Measurements from ENCODE around the gene CAVIN1.
A peak's percentile ranks its signal among the peaks of the same experiment; 100 is the strongest.
"Not testable (repeated sequence)": the region's sequence is repeated elsewhere in the genome, so short reads cannot be mapped to it uniquely, and the experiment has no call there.

The CAVIN1 gene

GRCh38 chr17:42389899-42390298 lies 33.2 kb downstream of the CAVIN1 start:
- H3K9me3 ChIP-seq (ENCODE audit: low read length), result no peaks in the 10 kb centered on the region

GRCh38 chr17:42389135-42389417 lies 34.0 kb downstream of the CAVIN1 start:
- Histone ChIP-seq H2AFZ (ENCODE audit: low read depth, low read length) (no peak overlapping the region), H3K4me1 (ENCODE audit: insufficient read depth, low read length) (peaks cover 16% of the 10 kb centered on the region), H3K9me3 (ENCODE audit: low read length) (no peaks in the 10 kb centered on the region), H3K4me3 (ENCODE audit: low read length) (peak overlapping the region; percentile 31), H3K36me3 (ENCODE audit: insufficient read depth, low read length) (no peaks in the 10 kb centered on the region), H3K27me3 (ENCODE audit: insufficient read depth, low read length) (no peaks in the 10 kb centered on the region)

More at GRCh38 chr17:42389899-42390298, 33.2 kb downstream of the CAVIN1 start:
- H3K27me3 ChIP-seq (ENCODE audit: insufficient read depth, low read length), result no peaks in the 10 kb centered on the region
- H3K36me3 ChIP-seq (ENCODE audit: insufficient read depth, low read length), result no peaks in the 10 kb centered on the region
- peaks cover 16% of the 10 kb centered on the region for H3K4me1 ChIP-seq (ENCODE audit: insufficient read depth, low read length)
- H2AFZ ChIP-seq (ENCODE audit: low read depth, low read length), result no peak overlapping the region
- H3K4me3 ChIP-seq (ENCODE audit: low read length), result no peak overlapping the region

- Histone ChIP-seq H3K36me3 (ENCODE audit: insufficient read depth, low read length) (peaks cover 3% of the 10 kb centered on the region), H3K4me1 (ENCODE audit: insufficient read depth, low read length) (peaks cover 16% of the 10 kb centered on the region), H3K4me3 (ENCODE audit: low read length) (peak within 1 kb of the TSS; percentile 97), H3K9me3 (ENCODE audit: low read length) (no peaks in the 10 kb centered on the region), H3K27me3 (ENCODE audit: insufficient read depth, low read length) (no peaks in the 10 kb centered on the region), H2AFZ (ENCODE audit: low read depth, low read length) (no peak within 1 kb of the TSS)
These were observed 34.5 kb downstream of the CAVIN1 start, which contains the start of gene STAT3 for GRCh38 chr17:42388381-42389134. Gene STAT3, minus strand, starts transcription at chr17:42388442. Its CDS starts 39,926 bp downstream, at chr17:42348516.

GRCh38 chr17:42387661-42388380 lies 35.2 kb downstream of the CAVIN1 start:
- Histone ChIP-seq H3K4me1 (ENCODE audit: insufficient read depth, low read length) (peaks cover 16% of the 10 kb centered on the region), H3K27me3 (ENCODE audit: insufficient read depth, low read length) (no peaks in the 10 kb centered on the region), H2AFZ (ENCODE audit: low read depth, low read length) (no peak overlapping the region), H3K9me3 (ENCODE audit: low read length) (no peaks in the 10 kb centered on the region), H3K4me3 (ENCODE audit: low read length) (peak overlapping the region; percentile 97), H3K36me3 (ENCODE audit: insufficient read depth, low read length) (peaks cover 7% of the 10 kb centered on the region)

- Histone ChIP-seq H3K9me3 (ENCODE audit: low read length) (no peaks in the 10 kb centered on the region), H3K4me1 (ENCODE audit: insufficient read depth, low read length) (peaks cover 16% of the 10 kb centered on the region), H2AFZ (ENCODE audit: low read depth, low read length) (no peak overlapping the region), H3K36me3 (ENCODE audit: insufficient read depth, low read length) (peaks cover 7% of the 10 kb centered on the region), H3K4me3 (ENCODE audit: low read length) (peak overlapping the region; percentile 97), H3K27me3 (ENCODE audit: insufficient read depth, low read length) (no peaks in the 10 kb centered on the region)
These were observed 36.0 kb downstream of the CAVIN1 start for GRCh38 chr17:42386777-42387657.

GRCh38 chr17:42381898-42382297 lies 41.2 kb downstream of the CAVIN1 start:
- no peaks in the 10 kb centered on the region for H3K9me3 ChIP-seq (ENCODE audit: low read length)
- H3K4me3 ChIP-seq (ENCODE audit: low read length), result no peak overlapping the region
- peaks cover 20% of the 10 kb centered on the region for H3K36me3 ChIP-seq (ENCODE audit: insufficient read depth, low read length)
- no peaks in the 10 kb centered on the region for H3K27me3 ChIP-seq (ENCODE audit: insufficient read depth, low read length)
- H3K4me1 ChIP-seq (ENCODE audit: insufficient read depth, low read length), result peaks cover 22% of the 10 kb centered on the region
- H2AFZ ChIP-seq (ENCODE audit: low read depth, low read length), result no peak overlapping the region

- peaks cover 20% of the 10 kb centered on the region for H3K36me3 ChIP-seq (ENCODE audit: insufficient read depth, low read length)
- H3K4me1 ChIP-seq (ENCODE audit: insufficient read depth, low read length), result peaks cover 16% of the 10 kb centered on the region
- no peak overlapping the region for H3K4me3 ChIP-seq (ENCODE audit: low read length)
- no peak overlapping the region for H2AFZ ChIP-seq (ENCODE audit: low read depth, low read length)
- no peaks in the 10 kb centered on the region for H3K27me3 ChIP-seq (ENCODE audit: insufficient read depth, low read length)
- no peaks in the 10 kb centered on the region for H3K9me3 ChIP-seq (ENCODE audit: low read length)
These were observed 42.1 kb downstream of the CAVIN1 start for GRCh38 chr17:42380935-42381334.

- H3K27me3 ChIP-seq (ENCODE audit: insufficient read depth, low read length), result no peaks in the 10 kb centered on the region
- H3K9me3 ChIP-seq (ENCODE audit: low read length), result no peaks in the 10 kb centered on the region
- H2AFZ ChIP-seq (ENCODE audit: low read depth, low read length), result no peak overlapping the region
- H3K4me3 ChIP-seq (ENCODE audit: low read length), result no peak overlapping the region
- peaks cover 25% of the 10 kb centered on the region for H3K36me3 ChIP-seq (ENCODE audit: insufficient read depth, low read length)
- H3K4me1 ChIP-seq (ENCODE audit: insufficient read depth, low read length), result peaks cover 16% of the 10 kb centered on the region
These were observed 44.0 kb downstream of the CAVIN1 start for GRCh38 chr17:42378959-42379594.

- Histone ChIP-seq H3K27me3 (ENCODE audit: insufficient read depth, low read length) (no peaks in the 10 kb centered on the region), H2AFZ (ENCODE audit: low read depth, low read length) (no peak overlapping the region), H3K4me1 (ENCODE audit: insufficient read depth, low read length) (peaks cover 16% of the 10 kb centered on the region), H3K9me3 (ENCODE audit: low read length) (no peaks in the 10 kb centered on the region), H3K4me3 (ENCODE audit: low read length) (no peak overlapping the region), H3K36me3 (ENCODE audit: insufficient read depth, low read length) (peaks cover 21% of the 10 kb centered on the region)
These were observed 44.6 kb downstream of the CAVIN1 start for GRCh38 chr17:42378359-42378958.

- peaks cover 31% of the 10 kb centered on the region for H3K36me3 ChIP-seq (ENCODE audit: insufficient read depth, low read length)
- H3K27me3 ChIP-seq (ENCODE audit: insufficient read depth, low read length), result no peaks in the 10 kb centered on the region
- no peak overlapping the region for H2AFZ ChIP-seq (ENCODE audit: low read depth, low read length)
- peaks cover 8% of the 10 kb centered on the region for H3K9me3 ChIP-seq (ENCODE audit: low read length)
- no peak overlapping the region for H3K4me3 ChIP-seq (ENCODE audit: low read length)
- peaks cover 6% of the 10 kb centered on the region for H3K4me1 ChIP-seq (ENCODE audit: insufficient read depth, low read length)
These were observed 49.2 kb downstream of the CAVIN1 start for GRCh38 chr17:42373896-42374295.

GRCh38 chr17:42372142-42372541 lies 50.9 kb downstream of the CAVIN1 start:
- H2AFZ ChIP-seq (ENCODE audit: low read depth, low read length), result no peak overlapping the region
- H3K4me3 ChIP-seq (ENCODE audit: low read length), result no peak overlapping the region
- H3K4me1 ChIP-seq (ENCODE audit: insufficient read depth, low read length), result peaks cover 11% of the 10 kb centered on the region
- H3K36me3 ChIP-seq (ENCODE audit: insufficient read depth, low read length), result peaks cover 27% of the 10 kb centered on the region
- peaks cover 8% of the 10 kb centered on the region for H3K9me3 ChIP-seq (ENCODE audit: low read length)
- no peaks in the 10 kb centered on the region for H3K27me3 ChIP-seq (ENCODE audit: insufficient read depth, low read length)

GRCh38 chr17:42368797-42369561 lies 54.1 kb downstream of the CAVIN1 start:
- H3K9me3 ChIP-seq (ENCODE audit: low read length); H3K4me3 ChIP-seq (ENCODE audit: low read length); H2AFZ ChIP-seq (ENCODE audit: low read depth, low read length); H3K27me3 ChIP-seq (ENCODE audit: insufficient read depth, low read length): not testable (repeated sequence)
- Histone ChIP-seq H3K36me3 (ENCODE audit: insufficient read depth, low read length) (peaks cover 32% of the 10 kb centered on the region), H3K4me1 (ENCODE audit: insufficient read depth, low read length) (peaks cover 13% of the 10 kb centered on the region)

Data from neuron (in vitro differentiated cells).